PC-3 (cell line): Measurements from ENCODE around the gene ZNF91. TPM values are rescaled to one million over a fixed set of nuclear protein-coding genes. Genes with fewer than 3 reads are reported as not detected.

Source experiments
- ATAC-seq: fragments of 200-7000 bp; cut with Tn5 transposase; 2 replicates; pipeline ENCODE4 v1.9.1; 2020; ENCODE audit warnings: mild to moderate bottlenecking, moderate library complexity
- BruUV-seq: library from RNA; stranded (reverse); fragments of 400-500 nt; replicated peaks from 2 replicates; lab custom pipeline; 2021; lab: Mats Ljungman, UMichigan
- CTCF ChIA-PET: fragments of 300-600 bp; sonication (Branson Sonifier 250); formaldehyde crosslinking; loops from one replicate; lab custom pipeline; 2022; ENCODE audit warnings: antibody characterized with exemption; lab: Charles Lee
- POLR2A ChIA-PET: fragments of 300-600 bp; sonication (Branson Sonifier 250); formaldehyde crosslinking; loops from one replicate; lab custom pipeline; 2022; ENCODE audit warnings: antibody characterized with exemption; ENCODE audit not compliant: unreplicated experiment; lab: Charles Lee
- DNase-seq: peaks from one replicate; pipeline ENCODE4 v3.0.0-alpha.2; 2015
- H2AFZ ChIP-seq: fragments of 300-600 bp; sonication (generic); 2 replicates; pipeline ENCODE4 v1.6.0; 2016; ENCODE audit warnings: antibody characterized with exemption, low read length
- H3F3A ChIP-seq: fragments of 300-600 bp; sonication (generic); one replicate; pipeline ENCODE4 v1.6.0; 2017; ENCODE audit warnings: antibody characterized with exemption, low read length, control low read depth, mild to moderate bottlenecking; ENCODE audit not compliant: unreplicated experiment
- H3K27ac ChIP-seq: fragments of 300-600 bp; sonication (generic); 2 replicates; pipeline ENCODE4 v1.5.1; 2016; ENCODE audit warnings: mild to moderate bottlenecking, low read length
- H3K27me3 ChIP-seq: fragments of 300-600 bp; sonication (generic); 2 replicates; pipeline ENCODE4 v1.6.1; 2016; ENCODE audit warnings: low read length, mixed read lengths
- H3K36me3 ChIP-seq: fragments of 300-600 bp; sonication (generic); 2 replicates; pipeline ENCODE4 v1.6.1; 2016; ENCODE audit warnings: low read depth, mixed run types, low read length, mixed read lengths
- H3K4me1 ChIP-seq: fragments of 300-600 bp; sonication (generic); 2 replicates; pipeline ENCODE4 v1.5.1; 2016; ENCODE audit warnings: low read length; ENCODE audit not compliant: insufficient read depth
- H3K4me2 ChIP-seq: fragments of 300-600 bp; sonication (generic); 2 replicates; pipeline ENCODE4 v1.6.0; 2016; ENCODE audit warnings: low read length
- H3K4me3 ChIP-seq: fragments of 300-600 bp; sonication (generic); 2 replicates; pipeline ENCODE4 v1.5.1; 2016; ENCODE audit warnings: mild to moderate bottlenecking, low read length, mixed read lengths
- H3K79me2 ChIP-seq: fragments of 300-600 bp; sonication (generic); 2 replicates; pipeline ENCODE4 v1.6.1; 2017; ENCODE audit warnings: low read length, mixed read lengths
- H3K9ac ChIP-seq: fragments of 300-600 bp; sonication (generic); 2 replicates; pipeline ENCODE4 v1.6.0; 2016; ENCODE audit warnings: mild to moderate bottlenecking, low read length
- H3K9me2 ChIP-seq: fragments of 300-600 bp; sonication (generic); replicated peaks from 2 replicates; pipeline ENCODE4 v1.6.1; 2016; ENCODE audit warnings: mixed run types, low read length, mixed read lengths
- H3K9me3 ChIP-seq: fragments of 300-600 bp; sonication (generic); 2 replicates; pipeline ENCODE4 v1.6.1; 2016; ENCODE audit warnings: low read length, mixed read lengths
- H4K20me1 ChIP-seq: fragments of 300-600 bp; sonication (generic); 2 replicates; pipeline ENCODE4 v1.6.1; 2016; ENCODE audit warnings: low read length, mixed read lengths
- EZH2 ChIP-seq: fragments of 300-600 bp; sonication (generic); IDR thresholded peaks from one replicate; pipeline ENCODE4 v1.6.1; 2017; ENCODE audit warnings: antibody characterized with exemption, mild to moderate bottlenecking, low read length; ENCODE audit not compliant: unreplicated experiment
- EZH2phosphoT487 ChIP-seq: fragments of 300-600 bp; sonication (generic); IDR thresholded peaks from 2 replicates; pipeline ENCODE4 v1.6.1; 2018; ENCODE audit warnings: mild to moderate bottlenecking, antibody characterized with exemption, low read length, borderline replicate concordance
- intact Hi-C: fragments of 100-400 bp; cut with micrococcal nuclease; formaldehyde crosslinking; loops from 2 replicates; pipeline ENCODE4 v1.9.0; 2023
- total RNA-seq: library from RNA; depleted of rRNA; stranded (reverse); fragments of >200 nt; gene quantifications from 2 replicates; pipeline ENCODE4 v1.2.3, GENCODE V29; 2014
- TF ChIP-seq, protein P1 (sequence below): fragments of 300-600 bp; sonication (generic); conservative IDR thresholded peaks from 2 replicates; pipeline ENCODE4 v1.5.1; 2017; ENCODE audit warnings: antibody characterized with exemption, low read depth, mild to moderate bottlenecking, low read length

Gene ZNF91
- total RNA-seq, 1 experiment from 2014 or later = 22.2 TPM

DNA sequence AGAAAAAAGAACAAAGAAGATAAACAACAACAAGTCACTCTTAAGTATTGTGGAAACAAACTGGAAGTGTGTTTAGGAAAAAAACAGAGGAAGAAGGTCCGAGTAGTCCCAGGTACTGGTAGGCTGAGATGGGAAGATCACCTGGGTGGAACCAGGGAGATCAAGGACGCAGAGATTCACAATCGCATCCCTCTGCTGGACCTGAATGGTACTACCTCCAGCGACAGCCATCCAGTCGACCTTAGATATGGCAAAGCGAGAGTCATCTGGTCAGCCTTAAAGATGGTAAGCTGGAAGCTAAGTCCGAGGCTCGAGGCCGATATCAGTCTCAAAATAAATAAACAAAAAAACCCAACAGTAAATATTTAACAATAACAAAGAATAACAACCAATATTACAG, 44.9 kb upstream of the ZNF91 start:
- no TSS peak for BruUV-seq
- Histone ChIP-seq H3K27ac (no peak overlapping the region), H3K4me3 (no peak overlapping the region), H3K9me3 (peaks cover 22% of the 10 kb centered on the region; the same call in 1 of the 2 replicates), H3K36me3 (no peaks in the 10 kb centered on the region), H2AFZ (no peak overlapping the region), H3K79me2 (no peaks in the 10 kb centered on the region), H3K4me1 (no peaks in the 10 kb centered on the region), H3K27me3 (no peaks in the 10 kb centered on the region), H3K9me2 (no peaks in the 10 kb centered on the region), H3K9ac (no peak overlapping the region), H3F3A (no peaks in the 10 kb centered on the region), H3K4me2 (no peak overlapping the region), H4K20me1 (no peaks in the 10 kb centered on the region)
- ATAC-seq (no peak), DNase-seq (no peak)
- intact Hi-C loops = no loop called here
- CTCF ChIA-PET = no interaction called here
- POLR2A ChIA-PET = no interaction called here
- TF ChIP-seq, protein P1, sequence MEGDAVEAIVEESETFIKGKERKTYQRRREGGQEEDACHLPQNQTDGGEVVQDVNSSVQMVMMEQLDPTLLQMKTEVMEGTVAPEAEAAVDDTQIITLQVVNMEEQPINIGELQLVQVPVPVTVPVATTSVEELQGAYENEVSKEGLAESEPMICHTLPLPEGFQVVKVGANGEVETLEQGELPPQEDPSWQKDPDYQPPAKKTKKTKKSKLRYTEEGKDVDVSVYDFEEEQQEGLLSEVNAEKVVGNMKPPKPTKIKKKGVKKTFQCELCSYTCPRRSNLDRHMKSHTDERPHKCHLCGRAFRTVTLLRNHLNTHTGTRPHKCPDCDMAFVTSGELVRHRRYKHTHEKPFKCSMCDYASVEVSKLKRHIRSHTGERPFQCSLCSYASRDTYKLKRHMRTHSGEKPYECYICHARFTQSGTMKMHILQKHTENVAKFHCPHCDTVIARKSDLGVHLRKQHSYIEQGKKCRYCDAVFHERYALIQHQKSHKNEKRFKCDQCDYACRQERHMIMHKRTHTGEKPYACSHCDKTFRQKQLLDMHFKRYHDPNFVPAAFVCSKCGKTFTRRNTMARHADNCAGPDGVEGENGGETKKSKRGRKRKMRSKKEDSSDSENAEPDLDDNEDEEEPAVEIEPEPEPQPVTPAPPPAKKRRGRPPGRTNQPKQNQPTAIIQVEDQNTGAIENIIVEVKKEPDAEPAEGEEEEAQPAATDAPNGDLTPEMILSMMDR = 0 out of 2 replicates have a peak, but pooled peaks have one; percentile 9
- TF ChIP-seq EZH2 = no peak

DNA sequence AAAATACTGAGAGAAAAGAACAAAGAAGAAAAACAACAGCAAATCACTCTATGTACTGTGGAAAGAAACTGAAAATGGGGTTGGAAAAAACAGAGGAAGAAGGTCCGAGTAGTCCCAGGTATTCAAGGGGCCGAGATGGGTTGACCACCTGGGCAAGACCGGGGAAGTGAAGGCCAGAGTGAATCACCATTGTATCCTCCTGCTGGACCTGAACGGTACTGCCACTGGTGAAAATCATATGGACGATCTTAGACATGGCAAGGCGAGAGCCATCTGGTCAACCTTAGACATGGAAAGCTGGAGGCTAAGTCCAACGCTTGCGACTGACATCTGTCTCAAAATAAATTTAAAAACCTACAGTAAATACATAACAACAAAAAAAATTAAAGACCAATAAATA, 44.4 kb upstream of the ZNF91 start:
- H3F3A ChIP-seq = no peaks in the 10 kb centered on the region
- no peak overlapping the region for H3K9ac ChIP-seq
- H2AFZ ChIP-seq = no peak overlapping the region
- H3K27me3 ChIP-seq = no peaks in the 10 kb centered on the region
- ChIA-PET POLR2A (no interaction called here), CTCF (no interaction called here)
- no TSS peak for BruUV-seq
- no peak overlapping the region for H3K27ac ChIP-seq
- H4K20me1 ChIP-seq = no peaks in the 10 kb centered on the region
- H3K36me3 ChIP-seq = no peaks in the 10 kb centered on the region
- H3K9me2 ChIP-seq = no peaks in the 10 kb centered on the region
- ATAC-seq (no peak), DNase-seq (no peak)
- intact Hi-C loops = no loop called here
- no peaks in the 10 kb centered on the region for H3K79me2 ChIP-seq
- no peak overlapping the region for H3K4me3 ChIP-seq
- H3K4me1 ChIP-seq = no peaks in the 10 kb centered on the region
- TF ChIP-seq EZH2phosphoT487 (no peak), EZH2 (no peak)
- TF ChIP-seq, protein P1 = no peak
- peaks cover 22% of the 10 kb centered on the region; the same call in 1 of the 2 replicates for H3K9me3 ChIP-seq
- no peak overlapping the region for H3K4me2 ChIP-seq

- no peak overlapping the region for H3K4me3 ChIP-seq
- no peaks in the 10 kb centered on the region for H3K79me2 ChIP-seq
- no TSS peak for BruUV-seq
- ChIA-PET CTCF (no interaction called here), POLR2A (no interaction called here)
- no peak overlapping the region for H3K27ac ChIP-seq
- intact Hi-C loops = no loop called here
- H4K20me1 ChIP-seq = no peaks in the 10 kb centered on the region
- DNase-seq = no peak
- H3K9me2 ChIP-seq = no peaks in the 10 kb centered on the region
- peaks cover 22% of the 10 kb centered on the region; the same call in 1 of the 2 replicates for H3K9me3 ChIP-seq
- H2AFZ ChIP-seq = no peak overlapping the region
- no peaks in the 10 kb centered on the region for H3K36me3 ChIP-seq
- H3K4me1 ChIP-seq = no peaks in the 10 kb centered on the region
- no peak overlapping the region for H3K4me2 ChIP-seq
- no peaks in the 10 kb centered on the region for H3K27me3 ChIP-seq
- H3K9ac ChIP-seq = no peak overlapping the region
- TF ChIP-seq EZH2 (no peak), EZH2phosphoT487 (no peak)
- TF ChIP-seq, protein P1 = no peak; the same call in 1 of the 2 replicates
- H3F3A ChIP-seq = no peaks in the 10 kb centered on the region
- ATAC-seq = no peak
Observed at GRCh38 chr19:23437901-23438300, 42.6 kb upstream of the ZNF91 start.
